H1 (cell line): ENCODE data around the gene ZNF546. TPM values are rescaled to one million over a fixed set of nuclear protein-coding genes. Genes with fewer than 3 reads are reported as not detected.

Experiments used
- CTCF ChIA-PET: fragments of 300-600 bp; sonication (Branson Sonifier 250); formaldehyde crosslinking; loops from one replicate; lab custom pipeline; 2021; ENCODE audit not compliant: partially characterized antibody; lab: Charles Lee
- POLR2A ChIA-PET: fragments of 300-600 bp; sonication (Branson Sonifier 250); formaldehyde crosslinking; loops from one replicate; lab custom pipeline; 2021; ENCODE audit warnings: inconsistent platforms; ENCODE audit not compliant: partially characterized antibody; lab: Charles Lee
- DNase-seq, 2 experiments: peaks; one replicate each; pipeline versions ENCODE4 v3.0.0 to v3.0.0-alpha.2; 2010 to 2022; ENCODE audit warnings: low spot score in 2 of 2, low read depth in 1 of 2, mixed read lengths in 1 of 2
- FAIRE-seq: peaks from 2 replicates; lab custom pipeline; 2011; peaks lifted over from hg19 to GRCh38; lab: Jason Lieb, UNC
- H2AFZ ChIP-seq: 2 replicates; pipeline ENCODE4 v1.8.1; 2012; ENCODE audit warnings: low read length, inconsistent platforms
- H2AK5ac ChIP-seq: 2 replicates; pipeline ENCODE4 v1.6.1; 2013; ENCODE audit warnings: low read depth, low read length
- H2BK120ac ChIP-seq: replicated peaks from 2 replicates; pipeline ENCODE3; 2013; ENCODE audit warnings: low read depth, low read length, inconsistent platforms
- H2BK12ac ChIP-seq: 2 replicates; pipeline ENCODE4 v1.6.1; 2013; ENCODE audit warnings: low read depth, low read length
- H2BK15ac ChIP-seq: 2 replicates; pipeline ENCODE4 v1.6.1; 2013; ENCODE audit warnings: low read length
- H2BK20ac ChIP-seq: 2 replicates; pipeline ENCODE4 v1.6.1; 2013; ENCODE audit warnings: low read length
- H2BK5ac ChIP-seq: 2 replicates; pipeline ENCODE4 v1.6.1; 2013; ENCODE audit warnings: low read depth, low read length
- H3K14ac ChIP-seq: 2 replicates; pipeline ENCODE4 v1.6.1; 2013; ENCODE audit warnings: inconsistent platforms; ENCODE audit not compliant: insufficient read length
- H3K18ac ChIP-seq: 2 replicates; pipeline ENCODE4 v1.6.1; 2013; ENCODE audit warnings: low read length; ENCODE audit errors: extremely low read depth
- H3K23ac ChIP-seq: 2 replicates; pipeline ENCODE4 v1.6.1; 2013; ENCODE audit warnings: inconsistent platforms; ENCODE audit not compliant: insufficient read length
- H3K23me2 ChIP-seq: 2 replicates; pipeline ENCODE4 v1.6.1; 2013; ENCODE audit warnings: low read depth, low read length
- H3K27ac ChIP-seq: 2 replicates; pipeline ENCODE4 v1.6.1; 2011; ENCODE audit warnings: low read depth, low read length, inconsistent platforms
- H3K27me3 ChIP-seq, 4 experiments: replicated peaks in 1 of 4; 1 replicate in 1 of 4; 2 replicates in 3 of 4; pipeline versions ENCODE4 v1.6.1 to v1.8.1; 2011 to 2013; ENCODE audit warnings: low read length in 3 of 4, mild to moderate bottlenecking in 3 of 4, inconsistent platforms in 2 of 4, mixed read lengths in 2 of 4, moderate library complexity in 1 of 4; ENCODE audit not compliant: control insufficient read depth in 3 of 4, insufficient read depth in 3 of 4; ENCODE audit errors: extremely low read depth in 1 of 4
- H3K36me3 ChIP-seq, 4 experiments: 2 replicates each; pipeline versions ENCODE4 v1.6.1 to v1.8.1; 2011 to 2013; ENCODE audit warnings: mild to moderate bottlenecking in 4 of 4, low read length in 3 of 4, moderate library complexity in 2 of 4, control low read depth in 1 of 4, inconsistent platforms in 1 of 4; ENCODE audit not compliant: insufficient read depth in 4 of 4, control insufficient read depth in 2 of 4
- H3K4ac ChIP-seq: replicated peaks from 2 replicates; pipeline ENCODE3; 2013; ENCODE audit warnings: low read length, low read depth, mixed read lengths, inconsistent platforms; ENCODE audit not compliant: insufficient read length
- H3K4me1 ChIP-seq, 4 experiments: replicated peaks in 1 of 4; 1 replicate in 1 of 4; 2 replicates in 3 of 4; pipeline versions ENCODE4 v1.6.1 to v1.8.1; 2011 to 2013; ENCODE audit warnings: low read length in 3 of 4, inconsistent platforms in 2 of 4, mixed read lengths in 1 of 4; ENCODE audit not compliant: insufficient read depth in 4 of 4, control insufficient read depth in 3 of 4
- H3K4me2 ChIP-seq, 2 experiments: 2 replicates each; pipeline versions ENCODE4 v1.6.1 to v1.8.1; 2011 to 2013; ENCODE audit warnings: low read depth in 2 of 2, low read length in 2 of 2, control low read depth in 1 of 2, inconsistent platforms in 1 of 2, mild to moderate bottlenecking in 1 of 2; ENCODE audit not compliant: insufficient read depth in 1 of 2
- H3K4me3 ChIP-seq, 4 experiments: fragments of 200-600, 300-600 bp in 1 of 4; sonication (generic), shearing (Covaris generic), sonication (Bioruptor Twin) in 1 of 4; 2 replicates each; pipeline versions ENCODE4 v1.5.1 to v1.8.1; 2011 to 2016; ENCODE audit warnings: low read length in 4 of 4, low read depth in 3 of 4, control low read depth in 2 of 4, inconsistent platforms in 2 of 4, mild to moderate bottlenecking in 2 of 4, mixed read lengths in 1 of 4, moderate library complexity in 1 of 4; ENCODE audit not compliant: insufficient read depth in 2 of 4; ENCODE audit errors: extremely low read depth in 1 of 4
- H3K56ac ChIP-seq: replicated peaks from 2 replicates; pipeline ENCODE3; 2013; ENCODE audit warnings: low read depth, mild to moderate bottlenecking, mixed read lengths, low read length, inconsistent platforms; ENCODE audit not compliant: insufficient read length
- H3K79me1 ChIP-seq: 2 replicates; pipeline ENCODE4 v1.6.1; 2013; ENCODE audit warnings: low read depth, low read length, control low read depth
- H3K79me2 ChIP-seq, 2 experiments: 2 replicates each; pipeline versions ENCODE4 v1.6.1 to v1.8.1; 2012 to 2013; ENCODE audit warnings: low read length in 2 of 2, mild to moderate bottlenecking in 2 of 2, inconsistent platforms in 1 of 2; ENCODE audit not compliant: insufficient read depth in 2 of 2, control insufficient read depth in 1 of 2
- H3K9ac ChIP-seq, 4 experiments: replicated peaks in 1 of 4; 1 replicate in 1 of 4; 2 replicates in 3 of 4; pipeline versions ENCODE4 v1.6.1 to v1.8.1; 2011 to 2013; ENCODE audit warnings: low read depth in 3 of 4, low read length in 3 of 4, control low read depth in 2 of 4, mild to moderate bottlenecking in 2 of 4, moderate library complexity in 2 of 4, inconsistent platforms in 1 of 4; ENCODE audit errors: extremely low read depth in 1 of 4
- H3K9me3 ChIP-seq, 2 experiments: 2 replicates each; pipeline versions ENCODE4 v1.6.1 to v1.8.1; 2012 to 2013; ENCODE audit warnings: mild to moderate bottlenecking in 2 of 2, moderate library complexity in 2 of 2, control low read depth in 1 of 2, inconsistent platforms in 1 of 2, low read depth in 1 of 2, low read length in 1 of 2, mixed read lengths in 1 of 2; ENCODE audit not compliant: insufficient read depth in 2 of 2
- H4K20me1 ChIP-seq, 2 experiments: replicated peaks in 1 of 2; 2 replicates each; pipeline versions ENCODE3 to v1.8.1; 2011 to 2013; ENCODE audit warnings: inconsistent platforms in 2 of 2, low read length in 2 of 2, mild to moderate bottlenecking in 1 of 2; ENCODE audit not compliant: insufficient read depth in 2 of 2, control insufficient read depth in 1 of 2
- H4K5ac ChIP-seq: 2 replicates; pipeline ENCODE4 v1.6.1; 2013; ENCODE audit warnings: low read length, low read depth, mixed read lengths, inconsistent platforms; ENCODE audit not compliant: insufficient read length
- H4K8ac ChIP-seq: 2 replicates; pipeline ENCODE4 v1.8.0; 2013; ENCODE audit warnings: mild to moderate bottlenecking, moderate library complexity, low read length, inconsistent platforms; ENCODE audit not compliant: insufficient read depth; ENCODE audit errors: extremely low read depth
- H4K91ac ChIP-seq: replicated peaks from 2 replicates; pipeline ENCODE3; 2013; ENCODE audit warnings: low read length, mixed read lengths, inconsistent platforms; ENCODE audit not compliant: insufficient read length
- CBX5 ChIP-seq: fragments of 300-800, 300-1000 bp; sonication (generic); IDR thresholded peaks from 2 replicates; pipeline ENCODE4 v1.7.1; 2016; ENCODE audit warnings: antibody characterized with exemption, low read length, low read depth
- CEBPB ChIP-seq: IDR thresholded peaks from 2 replicates; pipeline ENCODE4 v1.6.1; 2012; ENCODE audit warnings: low read depth, low read length
- CTCF ChIP-seq, 3 experiments: IDR thresholded peaks; 1 replicate in 2 of 3; 2 replicates in 1 of 3; pipeline versions ENCODE4 v1.5.1 to v1.6.1; 2011; ENCODE audit warnings: low read length in 3 of 3, mild to moderate bottlenecking in 3 of 3, inconsistent platforms in 2 of 3, low read depth in 1 of 3, moderate library complexity in 1 of 3; ENCODE audit not compliant: insufficient read depth in 1 of 3; ENCODE audit errors: control extremely low read depth in 1 of 3
- E2F6 ChIP-seq: IDR thresholded peaks from 2 replicates; pipeline ENCODE4 v1.6.1; 2012; ENCODE audit warnings: inconsistent platforms
- EGR1 ChIP-seq: IDR thresholded peaks from 2 replicates; pipeline ENCODE4 v1.6.1; 2011; ENCODE audit warnings: low read depth, low read length, borderline replicate concordance
- EZH2 ChIP-seq: fragments of 200-600 bp; sonication (generic); IDR thresholded peaks from 2 replicates; pipeline ENCODE4 v1.7.1; 2012; ENCODE audit warnings: low read depth, mild to moderate bottlenecking, moderate library complexity, low read length, inconsistent platforms; ENCODE audit not compliant: severe bottlenecking
- MAFK ChIP-seq: IDR thresholded peaks from 2 replicates; pipeline ENCODE4 v1.6.1; 2012; ENCODE audit warnings: low read depth, mild to moderate bottlenecking, improper control_type of control experiment, low read length
- POLR2AphosphoS5 ChIP-seq: IDR thresholded peaks from 2 replicates; pipeline ENCODE4 v1.6.1; 2011; ENCODE audit warnings: low read depth, low read length
- ZNF274 ChIP-seq: IDR thresholded peaks from 2 replicates; pipeline ENCODE4 v1.7.0; 2012; ENCODE audit warnings: low read length, borderline replicate concordance; ENCODE audit errors: extremely low read depth
- whole genome bisulfite sequencing, 2 experiments: shearing (Covaris generic) in 1 of 2; methylation state at CpG; one replicate each; pipeline versions ENCODE4 v1.1.6 to v1.1.7; 2013 to 2015; ENCODE audit warnings: low lambda C conversion rate in 2 of 2, mixed read lengths in 2 of 2, inconsistent platforms in 1 of 2, low coverage in 1 of 2, missing lambda C conversion rate in 1 of 2; ENCODE audit not compliant: insufficient replicate concordance in 2 of 2, insufficient coverage in 1 of 2, insufficient read length in 1 of 2; ENCODE audit errors: extremely low coverage in 1 of 2, missing lambda C conversion rate in 1 of 2; 5-methylcytosine and 5-hydroxymethylcytosine counted together
- polyA plus RNA-seq, 7 experiments: library from polyadenylated mRNA; depleted of rRNA in 3 of 7; stranded (reverse) in 5 of 7; unstranded in 2 of 7; fragments of >200 nt in 5 of 7; fragments of 200-250 nt in 2 of 7; gene quantifications; 1 replicate in 5 of 7; 2 replicates in 1 of 7; 4 replicates in 1 of 7; pipeline versions ENCODE4 v1.2.1 to v1.2.3, GENCODE V29; 2011 to 2013; ENCODE audit warnings: missing spikeins in 2 of 7, mixed read lengths in 2 of 7
- total RNA-seq: library from RNA; stranded (reverse); fragmentation: NEBNext Ultra II Directional; extraction: Animal tissue kit (Norgen Biotek cat#: 25700); gene quantifications from 2 replicates; pipeline ENCODE4 v1.2.1, GENCODE V29; 2021

The ZNF546 gene
- total and polyA plus RNA-seq, 2 of the 8 experiments (the other 6 are each of a cell fraction or from before 2014, with no cell fraction given): 0.21 to 1.1 TPM

GRCh38 chr19:39974377-39975155 lies 22.3 kb upstream of the ZNF546 start:
- Histone ChIP-seq H2BK12ac (no peak overlapping the region), H4K5ac (no peak overlapping the region), H3K36me3 (peaks cover 25 to 57% (median 37%) of the 10 kb centered on the region in 4 experiments), H3K4me3 (no peak overlapping the region), H3K27ac (no peak overlapping the region), H3K23ac (no peak overlapping the region), H3K79me1 (peaks cover 6% of the 10 kb centered on the region; the same call in 1 of the 2 replicates), H2AK5ac (no peak overlapping the region), H2AFZ (no peak overlapping the region), H3K4me1 (peaks cover 0 to 2% (median 0%) of the 10 kb centered on the region in 4 experiments; a peak in 1 of 7 replicates), H3K9ac (no peak overlapping the region), H2BK15ac (no peak overlapping the region), H3K4me2 (no peak overlapping the region), H4K91ac (no peak overlapping the region), H3K9me3 (no peaks in the 10 kb centered on the region), H2BK20ac (no peak overlapping the region), H3K27me3 (no peaks in the 10 kb centered on the region), H3K79me2 (peaks cover 3 to 21% of the 10 kb centered on the region in 2 experiments; a peak in 3 of 4 replicates), H3K18ac (no peak overlapping the region), H2BK5ac (no peak overlapping the region), H2BK120ac (no peak overlapping the region), H4K8ac (no peak overlapping the region), H4K20me1 (peaks cover 2 to 10% of the 10 kb centered on the region in 2 experiments), H3K4ac (no peak overlapping the region), H3K23me2 (peaks cover 5% of the 10 kb centered on the region), H3K56ac (no peak overlapping the region), H3K14ac (no peak overlapping the region)
- ChIA-PET CTCF (interaction anchor here (0.9 kb wide), 1 partner anchor 129 kb away, joined by 3 read pairs; no protein-coding TSS in a partner anchor), POLR2A (interaction anchor here (0.6 to 0.9 kb wide), 2 partner anchors 32 to 60 kb away, joined by 3 read pairs; no protein-coding TSS in a partner anchor)
- FAIRE-seq (no peak), DNase-seq (no peak)
- WGBS, 2 experiments: 96% methylated on average over 19 of the region's 24 CpGs; no CpG with 5 or more reads in 1 of the 2 experiments
- TF ChIP-seq MAFK (no peak), CBX5 (no peak), ZNF274 (no peak), E2F6 (no peak), CEBPB (no peak), EZH2 (no peak), POLR2AphosphoS5 (no peak), CTCF (IDR thresholded peaks at IDR 0.05; ENCODE audit: control extremely low read depth in 1 of 3, insufficient read depth in 1 of 3, low read depth in 1 of 3, low read length in 3 of 3) (no peak), EGR1 (no peak)
